Osteocyte (in vitro differentiated cells): ENCODE data around the gene NNT. TPM values are rescaled to one million over a fixed set of nuclear protein-coding genes. Genes with fewer than 3 reads are reported as not detected.

Experiments used
- DNase-seq: peaks from one replicate; pipeline ENCODE4 v3.0.0; 2021; ENCODE audit warnings: mixed read lengths; ENCODE audit not compliant: unreplicated experiment; ENCODE audit errors: extremely low spot score
- H3K27ac Mint-ChIP-seq: one replicate; pipeline ENCODE4 v1.8.0; 2021; ENCODE audit warnings: mild to moderate bottlenecking, mixed read lengths; ENCODE audit not compliant: unreplicated experiment
- H3K27me3 Mint-ChIP-seq: one replicate; pipeline ENCODE4 v1.8.0; 2021; ENCODE audit warnings: mixed read lengths; ENCODE audit not compliant: unreplicated experiment
- H3K36me3 Mint-ChIP-seq: one replicate; pipeline ENCODE4 v1.8.0; 2021; ENCODE audit warnings: mixed read lengths; ENCODE audit not compliant: unreplicated experiment
- H3K4me1 Mint-ChIP-seq: one replicate; pipeline ENCODE4 v1.8.0; 2021; ENCODE audit warnings: mixed read lengths; ENCODE audit not compliant: unreplicated experiment
- H3K4me3 Mint-ChIP-seq: one replicate; pipeline ENCODE4 v1.8.0; 2021; ENCODE audit warnings: mild to moderate bottlenecking, moderate library complexity, mixed read lengths; ENCODE audit not compliant: unreplicated experiment
- H3K9me3 Mint-ChIP-seq: one replicate; pipeline ENCODE4 v1.8.0; 2021; ENCODE audit warnings: mixed read lengths; ENCODE audit not compliant: unreplicated experiment
- CTCF ChIP-seq: fragments of 200-600 bp; sonication (generic); IDR thresholded peaks from 2 replicates; pipeline ENCODE4 v1.5.0; 2021; ENCODE audit warnings: antibody characterized with exemption, mild to moderate bottlenecking, moderate library complexity
- total RNA-seq: library from RNA; stranded (reverse); gene quantifications from 2 replicates; pipeline ENCODE4 v1.2.1, GENCODE V29; 2021

NNT gene
- total RNA-seq, 1 donor from 2014 or later, result 107 TPM

- no peak for TF ChIP-seq CTCF
- Mint-ChIP-seq H3K4me3 (no peak overlapping the region), H3K4me1 (no peaks in the 10 kb centered on the region), H3K9me3 (no peaks in the 10 kb centered on the region), H3K27me3 (no peaks in the 10 kb centered on the region), H3K27ac (no peak overlapping the region), H3K36me3 (peaks cover 6% of the 10 kb centered on the region)
- no peak for DNase-seq
Measured at GRCh38 chr5:43583724-43584123, 19.3 kb upstream of the NNT start.

- H3K4me1 Mint-ChIP-seq, result no peaks in the 10 kb centered on the region
- no peak overlapping the region for H3K4me3 Mint-ChIP-seq
- no peaks in the 10 kb centered on the region for H3K9me3 Mint-ChIP-seq
- H3K27me3 Mint-ChIP-seq, result no peaks in the 10 kb centered on the region
- no peak for DNase-seq
- no peak overlapping the region for H3K27ac Mint-ChIP-seq
- TF ChIP-seq CTCF, result no peak
- H3K36me3 Mint-ChIP-seq, result peaks cover 6% of the 10 kb centered on the region
Measured at GRCh38 chr5:43584166-43584699, 18.7 kb upstream of the NNT start.

- no peak for DNase-seq
- Mint-ChIP-seq H3K4me3 (no peak overlapping the region), H3K27ac (no peak overlapping the region), H3K27me3 (no peaks in the 10 kb centered on the region), H3K9me3 (no peaks in the 10 kb centered on the region), H3K4me1 (no peaks in the 10 kb centered on the region), H3K36me3 (no peaks in the 10 kb centered on the region)
- TF ChIP-seq CTCF, result no peak
Measured at GRCh38 chr5:43588842-43589241, 14.1 kb upstream of the NNT start.

- Mint-ChIP-seq H3K27ac (no peak overlapping the region), H3K36me3 (no peaks in the 10 kb centered on the region), H3K27me3 (no peaks in the 10 kb centered on the region), H3K4me1 (no peaks in the 10 kb centered on the region), H3K4me3 (no peak overlapping the region), H3K9me3 (no peaks in the 10 kb centered on the region)
- TF ChIP-seq CTCF, result no peak
- no peak for DNase-seq
Measured at GRCh38 chr5:43589310-43589709, 13.7 kb upstream of the NNT start.

DNA sequence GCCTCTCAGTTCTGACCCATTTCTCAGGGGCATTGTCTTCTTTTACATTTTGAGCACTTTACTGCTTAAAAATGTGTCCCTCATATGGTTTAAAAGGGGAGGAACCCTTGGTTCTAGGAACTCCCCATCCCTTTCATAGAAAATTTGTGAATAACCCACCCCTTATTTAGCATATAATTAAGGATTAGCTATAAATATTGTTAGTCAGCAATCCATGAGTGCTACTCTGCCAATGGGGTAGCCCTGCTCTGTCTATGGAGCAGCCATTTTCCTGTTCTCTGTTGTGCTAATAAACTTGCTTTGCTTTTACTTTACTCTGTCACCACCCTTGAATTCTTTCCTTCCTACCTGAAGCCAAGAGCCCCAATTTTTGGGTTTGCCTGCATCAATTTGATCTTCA is 12.3 kb upstream of the NNT start:
- no peak overlapping the region for H3K4me3 Mint-ChIP-seq
- no peak for TF ChIP-seq CTCF
- no peaks in the 10 kb centered on the region for H3K27me3 Mint-ChIP-seq
- no peaks in the 10 kb centered on the region for H3K4me1 Mint-ChIP-seq
- no peak overlapping the region for H3K27ac Mint-ChIP-seq
- no peak for DNase-seq
- H3K36me3 Mint-ChIP-seq, result no peaks in the 10 kb centered on the region
- H3K9me3 Mint-ChIP-seq, result no peaks in the 10 kb centered on the region
